ENCODE results near the gene SERGEF.

GRCh38 chr11:17914957-17915356, 97.9 kb downstream of the SERGEF start:
- TF ChIP-seq CTCF (IDR thresholded peaks at IDR 0.05) (no peak), POLR2A (IDR thresholded peaks at IDR 0.05) (no peak)
